Hepatocyte (in vitro differentiated cells): ENCODE results near the gene RNU1-1.
"Not testable (repeated sequence)": the region's sequence is repeated elsewhere in the genome, so short reads cannot be mapped to it uniquely, and the experiment has no call there.

ENCODE experiments used
- CTCF ChIP-seq: fragments of 200-600 bp; sonication (generic); IDR thresholded peaks from 2 replicates; pipeline ENCODE4 v1.5.1; 2016; ENCODE audit warnings: antibody characterized with exemption, mild to moderate bottlenecking; ENCODE audit not compliant: poor library complexity
- EZH2 ChIP-seq: fragments of 200-600 bp; sonication (generic); IDR thresholded peaks from 2 replicates; pipeline ENCODE4 v1.6.1; 2016; ENCODE audit warnings: antibody characterized with exemption, mild to moderate bottlenecking, borderline replicate concordance

GRCh38 chr1:16520435-16521287 lies 6.6 kb upstream of the RNU1-1 start:
- not testable (repeated sequence) for TF ChIP-seq CTCF
- TF ChIP-seq EZH2 = peak; percentile 69
